HG03565 (cell line): Measurements from ENCODE around the gene TMEM87B.
A peak's percentile ranks its signal among the peaks of the same experiment; 100 is the strongest.

ENCODE experiments used
- ATAC-seq: cut with Tn5 transposase; IDR thresholded peaks from one replicate; pipeline ENCODE4 v1.9.1; 2021; ENCODE audit warnings: mild to moderate bottlenecking, moderate library complexity; ENCODE audit not compliant: unreplicated experiment

Gene TMEM87B

GRCh38 chr2:112054847-112055729 is at the start of gene TMEM87B:
TMEM87B (plus strand) TSS chr2:112055269; CDS start chr2:112055592, 323 bp downstream.
- ATAC-seq, result peak; percentile 53

- no peak for ATAC-seq
Measured at GRCh38 chr2:112005406-112006075, 49.5 kb upstream of the TMEM87B start.

- no peak for ATAC-seq
Measured at GRCh38 chr2:112006076-112006410, 49.0 kb upstream of the TMEM87B start.

GRCh38 chr2:112007493-112007892 is 47.6 kb upstream of the TMEM87B start:
- no peak for ATAC-seq

- no peak for ATAC-seq
Measured at GRCh38 chr2:112008910-112009485, 46.1 kb upstream of the TMEM87B start.

GRCh38 chr2:112010751-112011150 is 44.3 kb upstream of the TMEM87B start:
- ATAC-seq, result no peak

- no peak for ATAC-seq
Measured at GRCh38 chr2:112012556-112012955, 42.5 kb upstream of the TMEM87B start.

GRCh38 chr2:112018846-112019245 is 36.2 kb upstream of the TMEM87B start:
- no peak for ATAC-seq

- no peak for ATAC-seq
Measured at GRCh38 chr2:112019569-112019982, 35.5 kb upstream of the TMEM87B start.

GRCh38 chr2:112020561-112020960 is 34.5 kb upstream of the TMEM87B start:
- ATAC-seq, result no peak

- ATAC-seq, result no peak
Measured at GRCh38 chr2:112021290-112021689, 33.8 kb upstream of the TMEM87B start.

GRCh38 chr2:112021781-112022231 is 33.3 kb upstream of the TMEM87B start:
- ATAC-seq, result no peak

- no peak for ATAC-seq
Measured at GRCh38 chr2:112023707-112024106, 31.4 kb upstream of the TMEM87B start.

- ATAC-seq, result no peak
Measured at GRCh38 chr2:112024231-112024630, 30.8 kb upstream of the TMEM87B start.

GRCh38 chr2:112024896-112025491 is 30.1 kb upstream of the TMEM87B start:
- no peak for ATAC-seq

- no peak for ATAC-seq
Measured at GRCh38 chr2:112026509-112026908, 28.6 kb upstream of the TMEM87B start.

- ATAC-seq, result no peak
Measured at GRCh38 chr2:112027767-112028166, 27.3 kb upstream of the TMEM87B start.

GRCh38 chr2:112029164-112029563 is 25.9 kb upstream of the TMEM87B start:
- ATAC-seq, result no peak

GRCh38 chr2:112031473-112032223 is 23.4 kb upstream of the TMEM87B start:
- ATAC-seq, result no peak

- no peak for ATAC-seq
Measured at GRCh38 chr2:112032224-112032586, 22.9 kb upstream of the TMEM87B start.
